Mammary epithelial cell (primary cell): ENCODE measurements around the gene TADA2B.

Source experiments
- EZH2 ChIP-seq: IDR thresholded peaks from 2 replicates; pipeline ENCODE4 v1.6.1; 2012; ENCODE audit warnings: low read length, inconsistent platforms, borderline replicate concordance
- TF ChIP-seq, protein P1 (sequence below), 2 donors: IDR thresholded peaks in 1 of 2; conservative IDR thresholded peaks in 1 of 2; 2 replicates each; pipeline ENCODE4 v1.5.1; 2011 to 2012; ENCODE audit warnings: inconsistent platforms in 2 of 2, low read length in 2 of 2, mild to moderate bottlenecking in 2 of 2, control low read depth in 1 of 2, low read depth in 1 of 2; ENCODE audit not compliant: insufficient read depth in 1 of 2; ENCODE audit errors: extremely low read depth in 1 of 2

DNA sequence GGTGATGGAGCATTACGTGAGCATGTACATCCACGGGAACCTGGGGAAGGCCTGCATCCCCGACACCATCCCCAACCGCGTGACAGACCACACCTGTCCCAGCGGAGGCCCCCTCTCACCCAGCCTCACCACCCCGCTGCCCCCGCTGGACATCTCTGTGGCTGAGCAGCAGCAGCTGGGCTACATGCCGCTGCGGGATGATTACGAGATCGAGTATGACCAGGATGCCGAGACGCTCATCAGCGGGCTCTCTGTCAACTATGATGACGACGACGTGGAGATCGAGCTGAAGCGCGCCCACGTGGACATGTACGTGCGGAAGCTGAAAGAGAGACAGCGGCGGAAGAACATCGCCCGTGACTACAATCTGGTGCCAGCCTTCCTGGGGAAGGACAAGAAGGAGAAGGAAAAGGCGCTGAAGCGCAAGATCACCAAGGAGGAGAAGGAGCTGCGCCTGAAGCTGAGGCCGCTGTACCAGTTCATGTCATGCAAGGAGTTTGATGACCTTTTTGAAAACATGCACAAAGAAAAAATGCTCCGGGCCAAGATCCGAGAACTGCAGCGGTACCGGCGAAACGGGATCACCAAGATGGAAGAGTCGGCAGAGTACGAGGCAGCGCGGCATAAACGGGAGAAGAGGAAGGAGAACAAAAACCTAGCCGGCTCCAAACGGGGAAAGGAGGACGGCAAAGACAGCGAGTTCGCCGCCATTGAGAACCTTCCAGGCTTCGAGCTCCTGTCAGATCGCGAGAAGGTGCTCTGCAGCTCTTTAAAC lies 11.1 kb downstream of the TADA2B start:
- TF ChIP-seq, protein P1, sequence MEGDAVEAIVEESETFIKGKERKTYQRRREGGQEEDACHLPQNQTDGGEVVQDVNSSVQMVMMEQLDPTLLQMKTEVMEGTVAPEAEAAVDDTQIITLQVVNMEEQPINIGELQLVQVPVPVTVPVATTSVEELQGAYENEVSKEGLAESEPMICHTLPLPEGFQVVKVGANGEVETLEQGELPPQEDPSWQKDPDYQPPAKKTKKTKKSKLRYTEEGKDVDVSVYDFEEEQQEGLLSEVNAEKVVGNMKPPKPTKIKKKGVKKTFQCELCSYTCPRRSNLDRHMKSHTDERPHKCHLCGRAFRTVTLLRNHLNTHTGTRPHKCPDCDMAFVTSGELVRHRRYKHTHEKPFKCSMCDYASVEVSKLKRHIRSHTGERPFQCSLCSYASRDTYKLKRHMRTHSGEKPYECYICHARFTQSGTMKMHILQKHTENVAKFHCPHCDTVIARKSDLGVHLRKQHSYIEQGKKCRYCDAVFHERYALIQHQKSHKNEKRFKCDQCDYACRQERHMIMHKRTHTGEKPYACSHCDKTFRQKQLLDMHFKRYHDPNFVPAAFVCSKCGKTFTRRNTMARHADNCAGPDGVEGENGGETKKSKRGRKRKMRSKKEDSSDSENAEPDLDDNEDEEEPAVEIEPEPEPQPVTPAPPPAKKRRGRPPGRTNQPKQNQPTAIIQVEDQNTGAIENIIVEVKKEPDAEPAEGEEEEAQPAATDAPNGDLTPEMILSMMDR (conservative IDR thresholded peaks at IDR 0.05 in 1 of 2, IDR thresholded peaks at IDR 0.05 in 1 of 2; ENCODE audit: extremely low read depth in 1 of 2, insufficient read depth in 1 of 2, low read depth in 1 of 2, low read length in 2 of 2): no peak
- TF ChIP-seq EZH2: no peak
